CD14-positive monocyte (primary cell): ENCODE data around the gene GRWD1. TPM values are rescaled to one million over a fixed set of nuclear protein-coding genes. Genes with fewer than 3 reads are reported as not detected.

ENCODE experiments used
- DNase-seq, 3 donors: peaks; one replicate each; pipeline ENCODE4 v3.0.0-alpha.2; 2011 to 2022
- H2AFZ ChIP-seq: 2 replicates; pipeline ENCODE4 v1.6.0; 2012; ENCODE audit warnings: mild to moderate bottlenecking, low read depth, low read length, inconsistent platforms; ENCODE audit not compliant: insufficient read depth, poor library complexity, severe bottlenecking
- H3K27ac ChIP-seq, 2 donors: 1 replicate in 1 of 2; 2 replicates in 1 of 2; pipeline ENCODE4 v1.5.1; 2012 to 2013; ENCODE audit warnings: low read length in 2 of 2, control low read depth in 1 of 2, inconsistent platforms in 1 of 2, low read depth in 1 of 2, mild to moderate bottlenecking in 1 of 2
- H3K27me3 ChIP-seq, 2 donors: one replicate each; pipeline versions ENCODE4 v1.6.0 to v1.6.1; 2011 to 2013; ENCODE audit warnings: low read length in 2 of 2; ENCODE audit not compliant: control insufficient read depth in 2 of 2, insufficient read depth in 2 of 2
- H3K36me3 ChIP-seq, 2 donors: replicated peaks in 1 of 2; 1 replicate in 1 of 2; 2 replicates in 1 of 2; pipeline versions ENCODE4 v1.5.1 to v1.6.1; 2012 to 2013; ENCODE audit warnings: low read length in 2 of 2, control low read depth in 1 of 2, inconsistent platforms in 1 of 2, mild to moderate bottlenecking in 1 of 2; ENCODE audit not compliant: insufficient read depth in 2 of 2, control insufficient read depth in 1 of 2
- H3K4me1 ChIP-seq, 2 donors: 1 replicate in 1 of 2; 2 replicates in 1 of 2; pipeline versions ENCODE4 v1.5.1 to v1.6.1; 2012 to 2013; ENCODE audit warnings: low read length in 2 of 2, control low read depth in 1 of 2, inconsistent platforms in 1 of 2, mild to moderate bottlenecking in 1 of 2, moderate library complexity in 1 of 2; ENCODE audit not compliant: insufficient read depth in 2 of 2, control insufficient read depth in 1 of 2
- H3K4me2 ChIP-seq: replicated peaks from 2 replicates; pipeline ENCODE3; 2012; ENCODE audit warnings: low read length, moderate library complexity, mild to moderate bottlenecking; ENCODE audit not compliant: poor library complexity, severe bottlenecking; ENCODE audit errors: extremely low read depth
- H3K4me3 ChIP-seq, 3 experiments: fragments of 200-600 bp in 1 of 3; sonication (generic) in 1 of 3; replicated peaks in 1 of 3; 1 replicate in 2 of 3; 2 replicates in 1 of 3; pipeline ENCODE4 v1.5.1; 2011 to 2013; ENCODE audit warnings: low read length in 3 of 3, mild to moderate bottlenecking in 3 of 3, control low read depth in 2 of 3, low read depth in 2 of 3, inconsistent platforms in 1 of 3, moderate library complexity in 1 of 3
- H3K79me2 ChIP-seq: 2 replicates; pipeline ENCODE4 v1.6.0; 2012; ENCODE audit warnings: mild to moderate bottlenecking, control low read depth, inconsistent platforms, low read length, moderate library complexity; ENCODE audit not compliant: insufficient read depth
- H3K9ac ChIP-seq: 2 replicates; pipeline ENCODE4 v1.6.0; 2017; ENCODE audit warnings: low read length, mild to moderate bottlenecking; ENCODE audit not compliant: insufficient read depth, poor library complexity, severe bottlenecking
- H3K9me3 ChIP-seq, 2 donors: replicated peaks in 1 of 2; 1 replicate in 1 of 2; 2 replicates in 1 of 2; pipeline versions ENCODE4 v1.5.1 to v1.6.1; 2012 to 2013; ENCODE audit warnings: low read length in 2 of 2, control low read depth in 1 of 2; ENCODE audit not compliant: control insufficient read depth in 1 of 2, insufficient read depth in 1 of 2
- H4K20me1 ChIP-seq: 2 replicates; pipeline ENCODE4 v1.6.0; 2012; ENCODE audit warnings: mild to moderate bottlenecking, low read length, control low read depth, moderate library complexity; ENCODE audit not compliant: insufficient read depth
- H3K27ac Mint-ChIP-seq, 7 donors: one replicate each; pipeline ENCODE4 v1.8.0; 2020; ENCODE audit warnings: mild to moderate bottlenecking in 7 of 7, mixed read lengths in 7 of 7, moderate library complexity in 6 of 7, inconsistent platforms in 2 of 7
- H3K27me3 Mint-ChIP-seq, 3 donors: one replicate each; pipeline ENCODE4 v1.8.0; 2021 to 2022; ENCODE audit warnings: low read depth in 3 of 3, mild to moderate bottlenecking in 3 of 3, mixed read lengths in 3 of 3, moderate library complexity in 3 of 3, inconsistent platforms in 1 of 3
- H3K36me3 Mint-ChIP-seq, 2 donors: one replicate each; pipeline ENCODE4 v1.8.0; 2020; ENCODE audit warnings: mixed read lengths in 2 of 2, inconsistent platforms in 1 of 2, mild to moderate bottlenecking in 1 of 2
- H3K4me1 Mint-ChIP-seq: one replicate; pipeline ENCODE4 v1.8.0; 2020; ENCODE audit warnings: mild to moderate bottlenecking, mixed read lengths
- H3K4me3 Mint-ChIP-seq, 2 donors: one replicate each; pipeline ENCODE4 v1.8.0; 2020; ENCODE audit warnings: mild to moderate bottlenecking in 2 of 2, mixed read lengths in 2 of 2, moderate library complexity in 1 of 2
- H3K9me3 Mint-ChIP-seq, 7 donors: one replicate each; pipeline ENCODE4 v1.8.0; 2020 to 2022; ENCODE audit warnings: mixed read lengths in 7 of 7, mild to moderate bottlenecking in 6 of 7, moderate library complexity in 6 of 7, inconsistent platforms in 2 of 7
- CTCF ChIP-seq: fragments of 200-600 bp; IDR thresholded peaks from one replicate; pipeline ENCODE4 v1.8.0; 2022; ENCODE audit warnings: antibody characterized with exemption, mild to moderate bottlenecking
- WGBS: methylation state at CpG from one replicate; pipeline ENCODE4 v1.1.5; 2013; ENCODE audit warnings: missing lambda C conversion rate; ENCODE audit not compliant: insufficient coverage; 5-methylcytosine and 5-hydroxymethylcytosine counted together
- intact Hi-C, 2 donors: fragments of 100-400 bp; cut with micrococcal nuclease; formaldehyde crosslinking; loops; one replicate each; pipeline versions ENCODE4 v1.15.0 to v1.15.1; 2023
- polyA plus RNA-seq, 3 donors: library from polyadenylated mRNA; depleted of rRNA in 1 of 3; unstranded in 2 of 3; stranded (reverse) in 1 of 3; fragments of 300-500 nt in 2 of 3; fragments of >200 nt in 1 of 3; fragmentation: Illumina TruSeq in 2 of 3; gene quantifications; 1 replicate in 2 of 3; 2 replicates in 1 of 3; pipeline ENCODE4 v1.2.3, GENCODE V29; 2012 to 2021

Gene GRWD1
- polyA plus RNA-seq, 3 donors, result 3.7 to 13.9 (median 10.0) TPM

DNA sequence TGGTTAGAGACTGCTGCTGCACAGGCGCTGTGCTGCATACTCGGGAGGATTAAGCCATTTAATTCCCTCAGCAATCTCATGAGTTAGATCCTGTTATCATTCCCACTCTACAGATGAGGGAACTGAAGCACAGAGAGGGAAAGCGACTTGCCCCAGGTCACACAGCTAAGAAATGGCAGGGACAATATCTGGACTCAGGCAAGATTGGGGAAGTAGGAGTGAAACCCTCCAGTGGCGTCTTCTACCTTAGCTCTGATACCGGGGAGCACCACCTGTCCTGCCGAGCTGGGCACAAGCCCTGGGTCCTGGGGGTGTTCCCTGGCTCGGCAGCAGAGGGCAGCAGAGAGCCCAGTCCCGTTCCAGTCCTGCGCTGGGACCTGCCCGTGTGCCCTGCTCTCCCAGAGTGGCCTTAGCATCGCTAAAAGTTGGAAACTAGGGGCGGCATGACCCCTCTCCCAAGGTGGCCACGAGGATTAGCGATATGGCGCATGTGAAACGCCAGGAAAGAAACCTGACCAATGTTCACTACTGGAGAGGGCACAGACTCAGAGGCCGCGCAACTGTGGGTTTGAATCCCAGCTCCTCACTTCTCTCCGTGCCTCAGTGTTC lies 43.9 kb downstream of the GRWD1 start:
- Histone ChIP-seq H3K27ac (no peak overlapping the region), H3K4me2 (no peak overlapping the region), H2AFZ (no peak overlapping the region), H3K36me3 (no peaks in the 10 kb centered on the region), H3K27me3 (peaks cover 10 to 29% of the 10 kb centered on the region in 2 donors), H3K9me3 (peaks cover 0 to 3% of the 10 kb centered on the region in 2 donors), H3K79me2 (no peaks in the 10 kb centered on the region), H3K4me1 (peaks cover 25 to 34% of the 10 kb centered on the region in 2 donors), H3K9ac (no peak overlapping the region), H4K20me1 (no peaks in the 10 kb centered on the region), H3K4me3 (no peak overlapping the region)
- 18% methylated on average over 17 of the region's 19 CpGs for WGBS
- Mint-ChIP-seq H3K4me3 (peak overlapping the region in 1 of 2 donors; percentile 78), H3K9me3 (peaks cover 0 to 27% (median 15%) of the 10 kb centered on the region in 7 donors), H3K27me3 (peaks cover 44 to 47% (median 45%) of the 10 kb centered on the region in 3 donors), H3K36me3 (peaks cover 0 to 10% of the 10 kb centered on the region in 2 donors), H3K4me1 (peaks cover 26% of the 10 kb centered on the region), H3K27ac (no peak overlapping the region)
- DNase-seq, result peak; percentile 62 to 73 (median 73)
- intact Hi-C loops, result loop anchor here (1.0 to 2.0 kb wide), 3 partner anchors 95 to 119 kb away; no protein-coding TSS in a partner anchor
- peak; percentile 91 for TF ChIP-seq CTCF

DNA sequence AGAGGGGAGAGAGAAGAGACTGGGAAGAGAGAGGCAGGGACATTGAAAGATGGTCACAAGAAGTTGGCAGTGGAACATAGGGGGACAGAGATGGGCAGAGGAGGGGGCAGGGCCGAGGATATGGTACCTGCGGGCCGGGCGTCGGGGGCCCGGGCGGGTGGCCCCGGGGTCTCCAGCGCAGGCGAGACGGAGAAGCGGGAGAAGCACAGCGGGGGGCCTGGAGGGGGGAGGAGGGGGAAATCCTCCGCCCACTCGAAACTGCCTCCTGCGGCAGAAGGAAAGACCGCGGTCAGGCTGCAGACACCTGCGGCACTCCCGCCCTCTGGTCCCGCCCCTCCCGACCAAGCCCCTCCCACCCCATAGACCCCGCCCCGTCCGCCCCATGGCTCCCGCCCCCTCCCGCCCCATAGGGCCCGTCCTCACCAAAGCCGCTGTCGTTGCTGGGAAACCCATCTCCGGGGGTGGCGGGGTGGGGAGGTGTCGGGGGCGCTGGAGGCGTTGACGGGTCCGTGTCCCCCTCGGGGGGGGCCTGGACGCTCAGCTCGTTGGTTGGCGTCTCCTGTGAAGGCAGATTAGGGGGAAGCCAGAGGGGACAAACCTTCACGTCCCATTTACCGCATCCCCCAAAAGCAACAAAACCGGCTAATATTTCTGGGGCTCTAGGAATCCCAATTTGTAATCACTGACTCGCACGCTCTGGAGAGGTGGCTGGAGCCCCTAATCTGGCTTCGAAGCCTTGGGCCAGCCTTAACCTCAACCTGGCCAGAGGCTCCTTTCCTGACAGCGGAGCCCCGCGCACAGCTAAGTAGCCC lies 45.4 kb downstream of the GRWD1 start:
- H3K36me3 Mint-ChIP-seq, result peaks cover 0 to 11% of the 10 kb centered on the region in 2 donors
- peak overlapping the region; percentile 27 for H3K4me2 ChIP-seq
- H3K4me3 Mint-ChIP-seq, result peak overlapping the region in 1 of 2 donors; percentile 92
- H3K27ac Mint-ChIP-seq, result peak overlapping the region in 4 of 7 donors; percentile 9 to 73 (median 38)
- H3K79me2 ChIP-seq, result no peaks in the 10 kb centered on the region
- peaks cover 0 to 3% of the 10 kb centered on the region in 2 donors for H3K9me3 ChIP-seq
- H3K4me3 ChIP-seq, result no peak overlapping the region
- 8% methylated on average over 30 of the region's 50 CpGs for WGBS
- H3K36me3 ChIP-seq, result no peaks in the 10 kb centered on the region
- H2AFZ ChIP-seq, result no peak overlapping the region
- H3K27me3 Mint-ChIP-seq, result peaks cover 45 to 60% (median 46%) of the 10 kb centered on the region in 3 donors
- no peak overlapping the region for H3K27ac ChIP-seq
- no peak for DNase-seq
- H3K27me3 ChIP-seq, result peaks cover 10 to 34% of the 10 kb centered on the region in 2 donors
- peaks cover 36 to 49% of the 10 kb centered on the region in 2 donors for H3K4me1 ChIP-seq
- TF ChIP-seq CTCF, result no peak
- peaks cover 0 to 27% (median 15%) of the 10 kb centered on the region in 7 donors for H3K9me3 Mint-ChIP-seq
- intact Hi-C loops, result loop anchor here in 1 of 2 donors (2.0 kb wide), 1 partner anchor 94 kb away; no protein-coding TSS in a partner anchor
- no peaks in the 10 kb centered on the region for H4K20me1 ChIP-seq
- peaks cover 40% of the 10 kb centered on the region for H3K4me1 Mint-ChIP-seq
- no peak overlapping the region for H3K9ac ChIP-seq
